ENCODE measurements around the gene PTPRK. TPM values are rescaled to one million over a fixed set of nuclear protein-coding genes. Genes with fewer than 3 reads are reported as not detected.

PTPRK gene
- total and polyA plus RNA-seq, 12 donors: 3.2 to 22.4 (median 15.0) TPM

DNA sequence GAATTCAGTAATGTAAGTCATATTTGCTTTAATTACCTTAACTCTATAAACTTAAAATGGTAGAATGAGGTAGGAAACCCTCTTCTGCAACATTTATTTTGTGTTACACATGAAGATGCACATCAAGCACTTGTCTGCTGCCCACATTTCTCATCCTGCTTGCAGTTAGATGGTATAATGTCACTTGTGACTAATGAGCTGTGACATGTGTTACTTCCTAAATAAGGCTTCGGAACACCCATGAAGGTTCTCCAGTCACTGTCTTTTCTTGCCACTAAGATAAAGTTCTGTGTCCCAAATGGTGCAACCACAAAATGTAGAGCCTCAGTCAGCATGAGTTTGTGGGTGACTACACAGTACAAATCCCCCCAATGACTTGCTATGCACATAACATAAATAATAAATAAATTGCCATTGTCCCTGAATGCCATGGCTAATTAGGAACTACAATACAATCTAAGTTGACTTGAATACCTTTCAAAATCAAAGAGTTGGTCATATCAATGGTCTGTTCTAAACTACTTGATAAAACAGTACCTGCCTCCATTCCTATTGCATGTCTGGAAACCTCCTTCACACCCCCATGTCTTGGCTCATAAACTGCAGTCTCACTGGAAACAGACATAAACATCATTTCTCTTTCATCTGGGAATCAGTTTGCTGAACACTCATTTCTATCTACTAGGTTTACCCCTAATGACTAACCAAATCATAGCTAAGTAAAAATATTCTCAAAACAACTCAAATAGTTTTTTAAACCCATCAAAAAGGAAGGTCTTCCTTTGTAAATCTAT lies 157.2 kb downstream of the PTPRK start:
- peaks cover 0 to 3% of the 10 kb centered on the region in 2 donors for H3K4me1 ChIP-seq (replicated peaks in 1 of 2)
- no peaks in the 10 kb centered on the region for H3K36me3 ChIP-seq (replicated peaks in 1 of 2)
- no peak overlapping the region for H3K27ac ChIP-seq
- intact Hi-C loops (cut with DNase I): no loop called here
- H3K27me3 ChIP-seq: no peaks in the 10 kb centered on the region
- no peak for TF ChIP-seq POLR2A (IDR thresholded peaks at IDR 0.05)
- TF ChIP-seq, protein P1, sequence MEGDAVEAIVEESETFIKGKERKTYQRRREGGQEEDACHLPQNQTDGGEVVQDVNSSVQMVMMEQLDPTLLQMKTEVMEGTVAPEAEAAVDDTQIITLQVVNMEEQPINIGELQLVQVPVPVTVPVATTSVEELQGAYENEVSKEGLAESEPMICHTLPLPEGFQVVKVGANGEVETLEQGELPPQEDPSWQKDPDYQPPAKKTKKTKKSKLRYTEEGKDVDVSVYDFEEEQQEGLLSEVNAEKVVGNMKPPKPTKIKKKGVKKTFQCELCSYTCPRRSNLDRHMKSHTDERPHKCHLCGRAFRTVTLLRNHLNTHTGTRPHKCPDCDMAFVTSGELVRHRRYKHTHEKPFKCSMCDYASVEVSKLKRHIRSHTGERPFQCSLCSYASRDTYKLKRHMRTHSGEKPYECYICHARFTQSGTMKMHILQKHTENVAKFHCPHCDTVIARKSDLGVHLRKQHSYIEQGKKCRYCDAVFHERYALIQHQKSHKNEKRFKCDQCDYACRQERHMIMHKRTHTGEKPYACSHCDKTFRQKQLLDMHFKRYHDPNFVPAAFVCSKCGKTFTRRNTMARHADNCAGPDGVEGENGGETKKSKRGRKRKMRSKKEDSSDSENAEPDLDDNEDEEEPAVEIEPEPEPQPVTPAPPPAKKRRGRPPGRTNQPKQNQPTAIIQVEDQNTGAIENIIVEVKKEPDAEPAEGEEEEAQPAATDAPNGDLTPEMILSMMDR (IDR thresholded peaks at IDR 0.05): no peak
- H3K4me3 ChIP-seq: no peak overlapping the region
- no peaks in the 10 kb centered on the region for H3K9me3 ChIP-seq (replicated peaks in 1 of 3)
- no peak for DNase-seq
- 97 to 100% (median 100%) methylated on average over 1 of the region's 1 CpG for WGBS, 4 donors

DNA sequence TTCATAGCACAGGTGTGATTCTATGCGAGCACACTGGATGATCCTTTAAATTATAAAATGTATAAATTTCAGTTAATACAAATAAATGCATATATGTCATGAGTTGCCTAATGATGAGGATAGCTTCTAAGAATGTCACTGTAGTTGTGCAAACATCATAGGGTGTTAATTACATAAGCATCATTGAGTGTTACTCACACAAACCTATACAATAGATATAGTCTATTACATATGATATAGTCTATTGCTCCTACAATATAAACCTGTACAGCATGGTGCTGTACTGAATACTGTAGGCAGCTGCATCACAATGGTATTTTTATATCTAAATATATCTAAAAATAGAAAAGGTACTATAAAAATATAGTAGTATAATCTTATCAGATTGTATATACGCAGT lies 159.0 kb downstream of the PTPRK start:
- no peak for DNase-seq
- Histone ChIP-seq H3K27me3 (no peaks in the 10 kb centered on the region), H3K36me3 (replicated peaks in 1 of 2) (no peaks in the 10 kb centered on the region), H3K9me3 (replicated peaks in 1 of 3) (no peaks in the 10 kb centered on the region), H3K27ac (no peak overlapping the region), H3K4me1 (replicated peaks in 1 of 2) (no peaks in the 10 kb centered on the region), H3K4me3 (no peak overlapping the region)
- no peak for TF ChIP-seq POLR2A (IDR thresholded peaks at IDR 0.05)
- TF ChIP-seq, protein P1 (IDR thresholded peaks at IDR 0.05): no peak
- intact Hi-C loops (cut with DNase I): no loop called here
- 93 to 99% (median 97%) methylated on average over 2 of the region's 2 CpGs for WGBS, 4 donors

DNA sequence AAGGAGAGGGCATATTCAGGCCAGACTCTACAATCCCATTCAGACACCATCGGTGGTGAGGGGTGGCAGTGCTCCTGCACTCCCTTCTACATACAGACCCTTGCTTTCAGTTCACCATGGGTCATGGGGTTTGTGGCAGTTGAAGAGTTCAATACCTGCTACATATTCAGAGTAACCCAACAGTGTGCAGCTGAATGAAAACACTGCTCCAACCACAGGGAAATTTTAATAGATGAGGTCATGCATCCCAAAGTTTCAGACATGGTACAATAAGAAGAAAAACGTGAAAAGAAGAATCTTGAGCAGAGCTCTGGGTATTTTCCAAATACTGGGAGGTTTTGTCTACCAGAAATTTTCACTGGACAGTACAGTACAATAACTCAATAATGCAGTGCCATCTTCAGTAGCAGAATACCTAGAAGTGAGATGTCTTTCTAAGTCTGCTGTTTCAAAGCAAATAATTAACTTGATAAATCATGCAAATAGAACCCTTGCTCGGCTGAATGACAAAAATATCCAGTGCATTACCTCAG lies 162.1 kb downstream of the PTPRK start:
- WGBS, 4 donors: 49 to 60% (median 55%) methylated on average over 3 of the region's 3 CpGs
- no peak for TF ChIP-seq POLR2A (IDR thresholded peaks at IDR 0.05)
- TF ChIP-seq, protein P1 (IDR thresholded peaks at IDR 0.05): no peak
- H3K4me1 ChIP-seq (replicated peaks in 1 of 2): no peaks in the 10 kb centered on the region
- H3K4me3 ChIP-seq: no peak overlapping the region
- no peak for DNase-seq
- no peaks in the 10 kb centered on the region for H3K36me3 ChIP-seq (replicated peaks in 1 of 2)
- no peaks in the 10 kb centered on the region for H3K27me3 ChIP-seq
- no peaks in the 10 kb centered on the region for H3K9me3 ChIP-seq (replicated peaks in 1 of 3)
- intact Hi-C loops (cut with DNase I): no loop called here
- no peak overlapping the region for H3K27ac ChIP-seq

- no peaks in the 10 kb centered on the region for H3K36me3 ChIP-seq (replicated peaks in 1 of 2)
- no peaks in the 10 kb centered on the region for H3K27me3 ChIP-seq
- intact Hi-C loops (cut with DNase I): no loop called here
- 79 to 89% (median 84%) methylated on average over 3 of the region's 3 CpGs for WGBS, 4 donors
- no peaks in the 10 kb centered on the region for H3K9me3 ChIP-seq (replicated peaks in 1 of 3)
- H3K4me1 ChIP-seq (replicated peaks in 1 of 2): no peaks in the 10 kb centered on the region
- no peak overlapping the region for H3K27ac ChIP-seq
- H3K4me3 ChIP-seq: no peak overlapping the region
- TF ChIP-seq POLR2A (IDR thresholded peaks at IDR 0.05): no peak
- TF ChIP-seq, protein P1 (IDR thresholded peaks at IDR 0.05): no peak
- no peak for DNase-seq
Measured at GRCh38 chr6:128357392-128358130, 162.8 kb downstream of the PTPRK start.
